IMR-90 (cell line): ENCODE data around the gene EXT2. TPM values are rescaled to one million over a fixed set of nuclear protein-coding genes. Genes with fewer than 3 reads are reported as not detected.

Source experiments
- ATAC-seq: fragments of 200-7000 bp; cut with Tn5 transposase; 2 replicates; pipeline ENCODE4 v1.9.1; 2020; ENCODE audit warnings: low read depth, mild to moderate bottlenecking, moderate library complexity
- BruUV-seq: library from RNA; stranded (reverse); fragments of 400-500 nt; replicated peaks from 2 replicates; lab custom pipeline; 2021; lab: Mats Ljungman, UMichigan
- CTCF ChIA-PET: fragments of 300-600 bp; formaldehyde crosslinking; extraction: SDS; loops from one replicate; lab custom pipeline; 2021; ENCODE audit warnings: antibody characterized with exemption; lab: Yijun Ruan, JAX
- POLR2A ChIA-PET: fragments of 300-600 bp; sonication (Branson Sonifier 250); formaldehyde crosslinking; loops from one replicate; lab custom pipeline; 2022; ENCODE audit warnings: antibody characterized with exemption; ENCODE audit not compliant: unreplicated experiment; lab: Charles Lee
- DNase-seq: peaks from one replicate; pipeline ENCODE4 v3.0.0; 2013
- H2AFZ ChIP-seq: replicated peaks from 2 replicates; pipeline ENCODE3; 2013; ENCODE audit warnings: low read length, mild to moderate bottlenecking; ENCODE audit not compliant: poor library complexity
- H2AK5ac ChIP-seq: 2 replicates; pipeline ENCODE4 v1.6.1; 2013; ENCODE audit warnings: low read depth, low read length, inconsistent platforms
- H2AK9ac ChIP-seq: replicated peaks from 2 replicates; pipeline ENCODE3; 2013; ENCODE audit warnings: mild to moderate bottlenecking, low read depth, low read length, moderate library complexity; ENCODE audit not compliant: poor library complexity
- H2BK120ac ChIP-seq: 2 replicates; pipeline ENCODE4 v1.6.1; 2013; ENCODE audit warnings: low read depth, low read length, inconsistent platforms
- H2BK15ac ChIP-seq: 3 replicates; pipeline ENCODE4 v1.6.1; 2013; ENCODE audit warnings: low read depth, low read length, inconsistent platforms
- H2BK20ac ChIP-seq: 2 replicates; pipeline ENCODE4 v1.6.1; 2013; ENCODE audit warnings: low read depth, mild to moderate bottlenecking, inconsistent platforms, low read length, moderate library complexity
- H2BK5ac ChIP-seq: 2 replicates; pipeline ENCODE4 v1.6.1; 2013; ENCODE audit warnings: mild to moderate bottlenecking, low read depth, low read length, inconsistent platforms; ENCODE audit not compliant: poor library complexity, severe bottlenecking
- H3K14ac ChIP-seq: replicated peaks from 2 replicates; pipeline ENCODE4 v1.6.1; 2013; ENCODE audit warnings: low read depth, low read length, inconsistent platforms
- H3K18ac ChIP-seq: 2 replicates; pipeline ENCODE4 v1.6.1; 2013; ENCODE audit warnings: low read depth, low read length, control low read depth
- H3K23ac ChIP-seq: 2 replicates; pipeline ENCODE4 v1.6.1; 2013; ENCODE audit warnings: low read depth, low read length, inconsistent platforms
- H3K27ac ChIP-seq: 2 replicates; pipeline ENCODE4 v1.5.1; 2013; ENCODE audit warnings: mild to moderate bottlenecking, control low read depth, low read length; ENCODE audit not compliant: insufficient read depth
- H3K27me3 ChIP-seq: 2 replicates; pipeline ENCODE4 v1.6.1; 2013; ENCODE audit warnings: low read length; ENCODE audit not compliant: control insufficient read depth, insufficient read depth
- H3K36me3 ChIP-seq: 2 replicates; pipeline ENCODE4 v1.6.1; 2013; ENCODE audit warnings: low read length, mixed read lengths; ENCODE audit not compliant: control insufficient read depth, insufficient read depth
- H3K4ac ChIP-seq: 2 replicates; pipeline ENCODE4 v1.6.1; 2013; ENCODE audit warnings: low read depth, low read length, inconsistent platforms
- H3K4me1 ChIP-seq: 2 replicates; pipeline ENCODE4 v1.6.1; 2013; ENCODE audit warnings: low read length, mixed read lengths; ENCODE audit not compliant: control insufficient read depth, insufficient read depth
- H3K4me2 ChIP-seq: 2 replicates; pipeline ENCODE4 v1.6.1; 2013; ENCODE audit warnings: low read depth, mild to moderate bottlenecking, control low read depth, low read length, moderate library complexity
- H3K4me3 ChIP-seq: 2 replicates; pipeline ENCODE4 v1.5.1; 2013; ENCODE audit warnings: low read depth, mild to moderate bottlenecking, control low read depth, low read length, moderate library complexity; ENCODE audit not compliant: insufficient read depth
- H3K56ac ChIP-seq: 2 replicates; pipeline ENCODE4 v1.6.1; 2013; ENCODE audit warnings: low read length, inconsistent platforms; ENCODE audit not compliant: insufficient read depth; ENCODE audit errors: extremely low read depth
- H3K79me1 ChIP-seq, 2 experiments: 2 replicates each; pipeline ENCODE4 v1.6.1; 2013; ENCODE audit warnings: low read length in 2 of 2, inconsistent platforms in 1 of 2, low read depth in 1 of 2
- H3K9ac ChIP-seq: 2 replicates; pipeline ENCODE4 v1.6.1; 2013; ENCODE audit warnings: low read depth, low read length, control low read depth
- H3K9me1 ChIP-seq: 2 replicates; pipeline ENCODE4 v1.6.1; 2013; ENCODE audit warnings: low read length, inconsistent platforms; ENCODE audit not compliant: insufficient read depth
- H3K9me3 ChIP-seq: 2 replicates; pipeline ENCODE4 v1.6.1; 2013; ENCODE audit warnings: low read length; ENCODE audit not compliant: control insufficient read depth, insufficient read depth
- H4K20me1 ChIP-seq: 2 replicates; pipeline ENCODE4 v1.6.1; 2013; ENCODE audit warnings: low read length, inconsistent platforms; ENCODE audit not compliant: insufficient read depth
- H4K5ac ChIP-seq: 2 replicates; pipeline ENCODE4 v1.6.1; 2013; ENCODE audit warnings: mild to moderate bottlenecking, low read depth, low read length, control low read depth
- H4K8ac ChIP-seq, 2 experiments: 2 replicates each; pipeline ENCODE4 v1.6.1; 2013; ENCODE audit warnings: low read depth in 2 of 2, low read length in 2 of 2, control low read depth in 1 of 2, inconsistent platforms in 1 of 2
- H4K91ac ChIP-seq: 2 replicates; pipeline ENCODE4 v1.6.1; 2013; ENCODE audit warnings: low read depth, low read length, inconsistent platforms; ENCODE audit not compliant: insufficient read depth
- CEBPB ChIP-seq: IDR thresholded peaks from 2 replicates; pipeline ENCODE4 v1.6.1; 2012; ENCODE audit warnings: low read depth, low read length, improper control_type of control experiment
- CHD1 ChIP-seq: IDR thresholded peaks from 2 replicates; pipeline ENCODE4 v1.6.1; 2012; ENCODE audit warnings: low read depth, low read length, improper control_type of control experiment
- MAFK ChIP-seq: IDR thresholded peaks from 2 replicates; pipeline ENCODE4 v1.6.1; 2012; ENCODE audit warnings: low read depth, low read length, improper control_type of control experiment
- NFE2L2 ChIP-seq: fragments of 150-350 bp; IDR thresholded peaks from 2 replicates; pipeline ENCODE4 v1.6.1; 2016; ENCODE audit warnings: low read depth, mild to moderate bottlenecking, low read length
- POLR2A ChIP-seq: IDR thresholded peaks from 2 replicates; pipeline ENCODE4 v1.6.1; 2012; ENCODE audit warnings: mild to moderate bottlenecking, low read depth, low read length
- RAD21 ChIP-seq: IDR thresholded peaks from 2 replicates; pipeline ENCODE4 v1.6.1; 2012; ENCODE audit warnings: low read length, improper control_type of control experiment
- RCOR1 ChIP-seq: IDR thresholded peaks from 2 replicates; pipeline ENCODE4 v1.6.1; 2012; ENCODE audit warnings: mild to moderate bottlenecking, low read length, improper control_type of control experiment; ENCODE audit not compliant: insufficient replicate concordance
- RFX5 ChIP-seq: IDR thresholded peaks from 2 replicates; pipeline ENCODE4 v1.8.0; 2012; ENCODE audit warnings: low read depth, mild to moderate bottlenecking, low read length, moderate library complexity
- WGBS, 2 experiments: methylation state at CpG; one replicate each; pipeline versions ENCODE4 v1.1.5 to v1.1.7; 2013; ENCODE audit warnings: missing lambda C conversion rate in 2 of 2; ENCODE audit not compliant: insufficient read length in 1 of 2; ENCODE audit errors: extremely low coverage in 2 of 2; 5-methylcytosine and 5-hydroxymethylcytosine counted together
- dilution Hi-C: fragments of 300-500 bp; cut with HindIII; formaldehyde crosslinking; loops from one replicate; pipeline ENCODE4 v1.14.3; 2018; ENCODE audit warnings: low sequenced_read_pairs; ENCODE audit not compliant: unreplicated experiment
- in situ Hi-C: fragments of 300-500 bp; cut with MboI; formaldehyde crosslinking; loops from 3 replicates; pipeline ENCODE4 v1.14.3; 2019; ENCODE audit warnings: low sequenced_read_pairs, inconsistent platforms, mixed read lengths
- intact Hi-C: fragments of 100-400 bp; cut with micrococcal nuclease; formaldehyde crosslinking; loops from 2 replicates; pipeline ENCODE4 v1.10.0; 2022
- polyA plus RNA-seq, 3 experiments: library from polyadenylated mRNA; depleted of rRNA; stranded (reverse); fragments of >200 nt; gene quantifications; 2 replicates each; pipeline ENCODE4 v1.2.3, GENCODE V29; 2012; ENCODE audit warnings: low replicate concordance in 1 of 3
- total RNA-seq: library from RNA; depleted of rRNA; stranded (reverse); fragments of >200 nt; gene quantifications from 2 replicates; pipeline ENCODE4 v1.2.3, GENCODE V29; 2012
- TF ChIP-seq, protein P1 (sequence below): fragments of 150-350 bp; IDR thresholded peaks from 2 replicates; pipeline ENCODE4 v1.6.1; 2017; ENCODE audit warnings: mild to moderate bottlenecking, antibody characterized with exemption, low read length, low read depth

The EXT2 gene
- total and polyA plus RNA-seq, 2 of the 4 experiments (the other 2 are of a cell fraction): 75.0 to 85.3 TPM

DNA sequence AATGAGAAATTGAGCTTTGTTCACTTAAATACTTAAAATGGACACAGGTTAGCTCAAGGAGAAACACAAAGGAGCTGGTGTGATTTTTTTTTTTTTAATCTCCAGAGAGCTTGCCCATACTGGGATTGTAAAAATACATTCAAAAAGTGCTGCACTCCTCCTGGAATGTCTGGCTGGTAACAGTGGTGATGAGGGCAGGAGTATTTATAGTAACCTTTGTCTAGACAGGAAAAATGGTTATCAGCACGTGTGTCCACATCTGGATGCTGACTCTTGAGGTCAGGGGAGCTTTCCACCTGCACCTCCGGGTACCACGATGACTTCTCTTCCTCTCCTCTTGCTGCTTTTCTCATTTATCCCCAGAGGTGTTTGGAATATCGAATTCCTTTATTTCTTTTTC lies 30.1 kb downstream of the EXT2 start:
- no peak overlapping the region for H2AK9ac ChIP-seq
- peaks cover 35% of the 10 kb centered on the region for H3K36me3 ChIP-seq
- H2BK5ac ChIP-seq: no peak overlapping the region
- no peak overlapping the region for H3K9ac ChIP-seq
- no peak for DNase-seq
- H3K4ac ChIP-seq: no peak overlapping the region
- CTCF ChIA-PET: interaction anchor here (0.6 to 0.9 kb wide), 2 partner anchors 19 to 410 kb away, joined by 3 read pairs; no protein-coding TSS in a partner anchor
- H3K79me1 ChIP-seq: peaks cover 0 to 2% of the 10 kb centered on the region in 2 experiments; a peak in 1 of 4 replicates
- H3K9me3 ChIP-seq: no peaks in the 10 kb centered on the region
- no peak overlapping the region for H4K5ac ChIP-seq
- no peak overlapping the region for H2AFZ ChIP-seq
- TF ChIP-seq CHD1: no peak
- no peak for TF ChIP-seq RFX5
- TF ChIP-seq POLR2A: no peak
- no peak for TF ChIP-seq NFE2L2
- no peak for TF ChIP-seq MAFK
- no peak for TF ChIP-seq CEBPB
- TF ChIP-seq RCOR1: no peak
- TF ChIP-seq, protein P1, sequence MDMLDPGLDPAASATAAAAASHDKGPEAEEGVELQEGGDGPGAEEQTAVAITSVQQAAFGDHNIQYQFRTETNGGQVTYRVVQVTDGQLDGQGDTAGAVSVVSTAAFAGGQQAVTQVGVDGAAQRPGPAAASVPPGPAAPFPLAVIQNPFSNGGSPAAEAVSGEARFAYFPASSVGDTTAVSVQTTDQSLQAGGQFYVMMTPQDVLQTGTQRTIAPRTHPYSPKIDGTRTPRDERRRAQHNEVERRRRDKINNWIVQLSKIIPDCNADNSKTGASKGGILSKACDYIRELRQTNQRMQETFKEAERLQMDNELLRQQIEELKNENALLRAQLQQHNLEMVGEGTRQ: no peak
- no peak for TF ChIP-seq RAD21
- in situ Hi-C loops: no loop called here
- POLR2A ChIA-PET: interaction anchor here (0.6 kb wide), 1 partner anchor 33 kb away, joined by 3 read pairs; no protein-coding TSS in a partner anchor
- H3K27ac ChIP-seq: no peak overlapping the region
- no peak overlapping the region for H3K14ac ChIP-seq
- H3K9me1 ChIP-seq: no peaks in the 10 kb centered on the region; the same call in 1 of the 2 replicates
- H4K20me1 ChIP-seq: no peaks in the 10 kb centered on the region
- WGBS, 2 experiments: no CpG with 5 or more reads among the region's 4 CpGs
- H3K4me2 ChIP-seq: no peak overlapping the region
- no peak overlapping the region for H4K8ac ChIP-seq
- no peak overlapping the region for H2BK20ac ChIP-seq
- no peak overlapping the region for H3K56ac ChIP-seq
- no TSS peak for BruUV-seq
- H3K18ac ChIP-seq: no peak overlapping the region
- H4K91ac ChIP-seq: no peak overlapping the region
- no peak overlapping the region for H2BK15ac ChIP-seq
- no peak overlapping the region for H3K23ac ChIP-seq
- no peak overlapping the region for H2AK5ac ChIP-seq
- H3K4me1 ChIP-seq: no peaks in the 10 kb centered on the region
- no peak overlapping the region for H2BK120ac ChIP-seq
- no peaks in the 10 kb centered on the region for H3K27me3 ChIP-seq
- no peak overlapping the region for H3K4me3 ChIP-seq
- dilution Hi-C loops: no loop called here
- intact Hi-C loops: no loop called here
- no peak for ATAC-seq
